Suprapubic skin (tissue), 3 donors: Measurements from ENCODE around the gene HMGCR.

Experiments
- EP300 ChIP-seq: sonication (generic); formaldehyde crosslinking; IDR thresholded peaks from one replicate; pipeline ENCODE4 v1.6.1; 2017; ENCODE audit warnings: antibody characterized with exemption
- POLR2A ChIP-seq, 2 donors: fragments of 450-650 bp; IDR thresholded peaks; one replicate each; pipeline ENCODE4 v1.6.1; 2017; ENCODE audit warnings: antibody characterized with exemption in 2 of 2, mild to moderate bottlenecking in 2 of 2, moderate library complexity in 2 of 2
- TF ChIP-seq, protein P1 (sequence below), 2 donors: fragments of 200-600 bp in 1 of 2; fragments of 450-650 bp in 1 of 2; sonication (generic) in 1 of 2; IDR thresholded peaks; one replicate each; pipeline ENCODE4 v1.5.1; 2016 to 2019; ENCODE audit warnings: antibody characterized with exemption in 2 of 2, mild to moderate bottlenecking in 1 of 2, moderate library complexity in 1 of 2

DNA sequence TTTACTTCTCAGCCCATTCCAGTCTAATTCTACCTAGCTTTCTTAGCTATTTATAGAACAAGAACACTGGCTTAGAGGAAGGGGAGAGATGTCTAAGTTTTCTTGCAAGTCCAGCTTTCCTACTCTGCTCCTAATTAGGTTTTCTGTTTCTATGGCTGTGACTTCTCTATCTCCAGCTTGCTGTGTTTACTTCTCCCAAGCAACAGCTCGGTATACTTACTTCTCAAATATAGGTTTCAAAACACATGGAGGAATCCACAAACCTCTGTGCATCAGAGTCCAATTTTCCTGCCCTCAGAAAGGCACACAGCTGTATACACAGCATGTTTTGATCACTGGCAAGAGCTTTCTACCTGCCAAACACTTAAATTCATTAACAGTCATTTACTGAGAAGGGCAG is 17.4 kb upstream of the HMGCR start:
- TF ChIP-seq, protein P1, sequence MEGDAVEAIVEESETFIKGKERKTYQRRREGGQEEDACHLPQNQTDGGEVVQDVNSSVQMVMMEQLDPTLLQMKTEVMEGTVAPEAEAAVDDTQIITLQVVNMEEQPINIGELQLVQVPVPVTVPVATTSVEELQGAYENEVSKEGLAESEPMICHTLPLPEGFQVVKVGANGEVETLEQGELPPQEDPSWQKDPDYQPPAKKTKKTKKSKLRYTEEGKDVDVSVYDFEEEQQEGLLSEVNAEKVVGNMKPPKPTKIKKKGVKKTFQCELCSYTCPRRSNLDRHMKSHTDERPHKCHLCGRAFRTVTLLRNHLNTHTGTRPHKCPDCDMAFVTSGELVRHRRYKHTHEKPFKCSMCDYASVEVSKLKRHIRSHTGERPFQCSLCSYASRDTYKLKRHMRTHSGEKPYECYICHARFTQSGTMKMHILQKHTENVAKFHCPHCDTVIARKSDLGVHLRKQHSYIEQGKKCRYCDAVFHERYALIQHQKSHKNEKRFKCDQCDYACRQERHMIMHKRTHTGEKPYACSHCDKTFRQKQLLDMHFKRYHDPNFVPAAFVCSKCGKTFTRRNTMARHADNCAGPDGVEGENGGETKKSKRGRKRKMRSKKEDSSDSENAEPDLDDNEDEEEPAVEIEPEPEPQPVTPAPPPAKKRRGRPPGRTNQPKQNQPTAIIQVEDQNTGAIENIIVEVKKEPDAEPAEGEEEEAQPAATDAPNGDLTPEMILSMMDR (IDR thresholded peaks at IDR 0.05): no peak
- no peak for TF ChIP-seq POLR2A (IDR thresholded peaks at IDR 0.05)
- no peak for TF ChIP-seq EP300
